ENCODE measurements around the gene SRSF2.

SRSF2 gene, protein sequence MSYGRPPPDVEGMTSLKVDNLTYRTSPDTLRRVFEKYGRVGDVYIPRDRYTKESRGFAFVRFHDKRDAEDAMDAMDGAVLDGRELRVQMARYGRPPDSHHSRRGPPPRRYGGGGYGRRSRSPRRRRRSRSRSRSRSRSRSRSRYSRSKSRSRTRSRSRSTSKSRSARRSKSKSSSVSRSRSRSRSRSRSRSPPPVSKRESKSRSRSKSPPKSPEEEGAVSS

DNA sequence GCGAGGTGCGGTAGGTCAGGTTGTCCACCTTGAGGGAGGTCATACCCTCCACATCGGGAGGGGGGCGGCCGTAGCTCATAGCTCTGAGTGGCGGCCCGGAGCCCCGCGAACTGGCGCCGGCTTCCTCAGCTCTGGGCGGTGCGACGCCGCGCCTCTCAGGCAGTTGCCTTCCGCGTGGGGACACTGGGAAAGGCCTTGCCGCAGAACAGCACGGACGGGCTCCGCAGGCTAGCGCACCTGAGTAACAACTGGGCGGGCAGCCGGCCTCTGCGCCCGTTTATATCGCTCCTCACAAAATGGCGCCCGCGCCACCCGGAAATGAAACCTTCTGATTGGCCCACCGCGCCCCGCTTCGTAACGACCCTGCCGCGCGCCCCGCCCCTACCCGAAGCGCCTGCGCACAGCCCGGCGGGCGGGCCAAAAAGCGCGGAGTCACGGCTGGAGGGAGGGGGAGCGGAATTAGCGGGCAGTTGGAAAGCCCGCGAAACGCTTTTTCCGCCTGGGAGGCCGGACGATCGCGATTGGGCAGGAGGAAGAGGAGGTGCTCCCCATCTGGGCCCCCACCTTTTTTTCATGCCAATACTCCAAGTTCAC, at the start of gene SRSF2:
Gene SRSF2, minus strand, starts transcription at position 250 of the 594 bp plus-strand sequence. Its CDS starts 171 bp downstream, at position 79.
- Histone ChIP-seq H3K9me3 (ENCODE audit: insufficient read depth, low read length, severe bottlenecking) (no peaks in the 10 kb centered on the region), H3K27ac (ENCODE audit: low read length) (peak within 1 kb of the TSS; percentile 100), H4K20me1 (ENCODE audit: insufficient read depth, low read length) (peaks cover 38% of the 10 kb centered on the region), H3K9ac (ENCODE audit: low read depth, low read length) (peak within 1 kb of the TSS; percentile 100), H3K36me3 (ENCODE audit: insufficient read depth, low read length) (peaks cover 60% of the 10 kb centered on the region), H3K4me2 (ENCODE audit: insufficient read depth, low read length) (peak within 1 kb of the TSS; percentile 92), H2AFZ (ENCODE audit: low read depth, low read length) (peak within 1 kb of the TSS; percentile 91), H3K79me2 (ENCODE audit: insufficient read depth, low read length) (peaks cover 80% of the 10 kb centered on the region), H3K4me1 (ENCODE audit: insufficient read depth, low read length) (peaks cover 57% of the 10 kb centered on the region), H3K27me3 (ENCODE audit: insufficient read depth, low read length, poor library complexity) (no peaks in the 10 kb centered on the region), H3K4me3 (ENCODE audit: low read depth in 1 of 2, low read length in 2 of 2) (peak within 1 kb of the TSS; percentile 78 to 84)
- TF ChIP-seq, protein P1, sequence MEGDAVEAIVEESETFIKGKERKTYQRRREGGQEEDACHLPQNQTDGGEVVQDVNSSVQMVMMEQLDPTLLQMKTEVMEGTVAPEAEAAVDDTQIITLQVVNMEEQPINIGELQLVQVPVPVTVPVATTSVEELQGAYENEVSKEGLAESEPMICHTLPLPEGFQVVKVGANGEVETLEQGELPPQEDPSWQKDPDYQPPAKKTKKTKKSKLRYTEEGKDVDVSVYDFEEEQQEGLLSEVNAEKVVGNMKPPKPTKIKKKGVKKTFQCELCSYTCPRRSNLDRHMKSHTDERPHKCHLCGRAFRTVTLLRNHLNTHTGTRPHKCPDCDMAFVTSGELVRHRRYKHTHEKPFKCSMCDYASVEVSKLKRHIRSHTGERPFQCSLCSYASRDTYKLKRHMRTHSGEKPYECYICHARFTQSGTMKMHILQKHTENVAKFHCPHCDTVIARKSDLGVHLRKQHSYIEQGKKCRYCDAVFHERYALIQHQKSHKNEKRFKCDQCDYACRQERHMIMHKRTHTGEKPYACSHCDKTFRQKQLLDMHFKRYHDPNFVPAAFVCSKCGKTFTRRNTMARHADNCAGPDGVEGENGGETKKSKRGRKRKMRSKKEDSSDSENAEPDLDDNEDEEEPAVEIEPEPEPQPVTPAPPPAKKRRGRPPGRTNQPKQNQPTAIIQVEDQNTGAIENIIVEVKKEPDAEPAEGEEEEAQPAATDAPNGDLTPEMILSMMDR (IDR thresholded peaks at IDR 0.05; ENCODE audit: borderline replicate concordance, extremely low read depth, low read length, poor library complexity, severe bottlenecking): no peak
- no peak for TF ChIP-seq EZH2 (IDR thresholded peaks at IDR 0.05; ENCODE audit: borderline replicate concordance, low read depth, low read length, severe bottlenecking)
- ATAC-seq (ENCODE audit: insufficient read depth, low read depth): peak; percentile 69
- DNase-seq: peak; percentile 99

DNA sequence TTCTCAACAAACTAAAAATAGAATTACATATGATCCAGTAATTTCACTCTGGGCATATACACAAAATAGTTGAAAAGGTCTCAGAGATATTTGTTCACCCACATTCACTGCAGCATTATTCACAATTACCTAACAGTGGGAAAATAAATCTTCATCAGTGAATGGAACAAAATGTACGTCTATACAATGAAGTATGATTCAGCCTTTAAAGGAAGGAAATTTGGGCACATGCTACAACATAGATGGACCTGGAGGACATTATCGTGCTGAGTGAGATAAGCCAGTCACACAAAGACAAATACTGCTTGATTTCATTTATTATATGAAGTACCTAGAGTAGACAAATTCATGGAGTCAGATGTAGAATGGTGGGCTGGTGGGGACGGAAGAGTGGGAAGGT, 47.8 kb upstream of the SRSF2 start:
- Histone ChIP-seq H3K79me2 (ENCODE audit: insufficient read depth, low read length) (no peaks in the 10 kb centered on the region), H3K4me3 (ENCODE audit: low read depth in 1 of 2, low read length in 2 of 2) (no peak overlapping the region), H3K9me3 (ENCODE audit: insufficient read depth, low read length, severe bottlenecking) (no peaks in the 10 kb centered on the region), H3K4me2 (ENCODE audit: insufficient read depth, low read length) (no peak overlapping the region), H4K20me1 (ENCODE audit: insufficient read depth, low read length) (no peaks in the 10 kb centered on the region), H3K9ac (ENCODE audit: low read depth, low read length) (no peak overlapping the region), H3K36me3 (ENCODE audit: insufficient read depth, low read length) (peaks cover 21% of the 10 kb centered on the region; the same call in 1 of the 2 replicates), H2AFZ (ENCODE audit: low read depth, low read length) (no peak overlapping the region), H3K27ac (ENCODE audit: low read length) (no peak overlapping the region), H3K27me3 (ENCODE audit: insufficient read depth, low read length, poor library complexity) (no peaks in the 10 kb centered on the region), H3K4me1 (ENCODE audit: insufficient read depth, low read length) (peaks cover 13% of the 10 kb centered on the region)
- TF ChIP-seq, protein P1 (IDR thresholded peaks at IDR 0.05; ENCODE audit: borderline replicate concordance, extremely low read depth, low read length, poor library complexity, severe bottlenecking): no peak
- TF ChIP-seq EZH2 (IDR thresholded peaks at IDR 0.05; ENCODE audit: borderline replicate concordance, low read depth, low read length, severe bottlenecking): no peak
- ATAC-seq (ENCODE audit: insufficient read depth, low read depth): no peak
- DNase-seq: no peak

DNA sequence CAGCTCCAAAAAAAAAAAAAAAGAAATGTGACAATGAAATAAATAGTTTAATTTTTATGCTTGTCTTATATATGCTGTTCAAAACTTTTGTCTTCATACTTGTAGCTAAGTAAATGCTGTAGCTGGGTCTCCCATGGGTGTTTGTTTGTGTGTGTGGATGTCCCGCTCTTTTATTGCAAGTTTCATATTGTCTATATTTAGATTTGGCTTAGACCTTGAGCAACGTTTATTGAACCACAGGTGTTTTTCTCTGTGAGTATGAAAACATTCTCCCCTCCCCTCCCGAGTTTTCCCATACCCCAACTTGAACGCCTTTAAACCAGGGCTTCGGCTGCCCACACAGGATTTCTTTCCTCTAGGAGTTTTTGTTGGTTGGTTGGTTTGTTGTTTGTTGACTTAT, 46.0 kb upstream of the SRSF2 start:
- Histone ChIP-seq H3K79me2 (ENCODE audit: insufficient read depth, low read length) (no peaks in the 10 kb centered on the region), H2AFZ (ENCODE audit: low read depth, low read length) (no peak overlapping the region), H3K9ac (ENCODE audit: low read depth, low read length) (no peak overlapping the region), H3K36me3 (ENCODE audit: insufficient read depth, low read length) (peaks cover 33% of the 10 kb centered on the region; the same call in 1 of the 2 replicates), H3K4me1 (ENCODE audit: insufficient read depth, low read length) (peaks cover 6% of the 10 kb centered on the region; the same call in 1 of the 2 replicates), H3K9me3 (ENCODE audit: insufficient read depth, low read length, severe bottlenecking) (no peaks in the 10 kb centered on the region), H3K4me2 (ENCODE audit: insufficient read depth, low read length) (no peak overlapping the region), H3K27ac (ENCODE audit: low read length) (no peak overlapping the region), H3K27me3 (ENCODE audit: insufficient read depth, low read length, poor library complexity) (no peaks in the 10 kb centered on the region), H3K4me3 (ENCODE audit: low read depth in 1 of 2, low read length in 2 of 2) (no peak overlapping the region), H4K20me1 (ENCODE audit: insufficient read depth, low read length) (no peaks in the 10 kb centered on the region)
- DNase-seq: no peak
- TF ChIP-seq, protein P1 (IDR thresholded peaks at IDR 0.05; ENCODE audit: borderline replicate concordance, extremely low read depth, low read length, poor library complexity, severe bottlenecking): no peak
- no peak for TF ChIP-seq EZH2 (IDR thresholded peaks at IDR 0.05; ENCODE audit: borderline replicate concordance, low read depth, low read length, severe bottlenecking)
- ATAC-seq (ENCODE audit: insufficient read depth, low read depth): no peak

Data from DND-41 (cell line).